HG03457 (cell line): ENCODE data around the gene ST6GALNAC5.
"Not testable (repeated sequence)": the region's sequence is repeated elsewhere in the genome, so short reads cannot be mapped to it uniquely, and the experiment has no call there.

Source experiments
- ATAC-seq: cut with Tn5 transposase; IDR thresholded peaks from one replicate; pipeline ENCODE4 v1.9.1; 2021; ENCODE audit warnings: moderate number of reproducible peaks; ENCODE audit not compliant: unreplicated experiment

ST6GALNAC5 gene

DNA sequence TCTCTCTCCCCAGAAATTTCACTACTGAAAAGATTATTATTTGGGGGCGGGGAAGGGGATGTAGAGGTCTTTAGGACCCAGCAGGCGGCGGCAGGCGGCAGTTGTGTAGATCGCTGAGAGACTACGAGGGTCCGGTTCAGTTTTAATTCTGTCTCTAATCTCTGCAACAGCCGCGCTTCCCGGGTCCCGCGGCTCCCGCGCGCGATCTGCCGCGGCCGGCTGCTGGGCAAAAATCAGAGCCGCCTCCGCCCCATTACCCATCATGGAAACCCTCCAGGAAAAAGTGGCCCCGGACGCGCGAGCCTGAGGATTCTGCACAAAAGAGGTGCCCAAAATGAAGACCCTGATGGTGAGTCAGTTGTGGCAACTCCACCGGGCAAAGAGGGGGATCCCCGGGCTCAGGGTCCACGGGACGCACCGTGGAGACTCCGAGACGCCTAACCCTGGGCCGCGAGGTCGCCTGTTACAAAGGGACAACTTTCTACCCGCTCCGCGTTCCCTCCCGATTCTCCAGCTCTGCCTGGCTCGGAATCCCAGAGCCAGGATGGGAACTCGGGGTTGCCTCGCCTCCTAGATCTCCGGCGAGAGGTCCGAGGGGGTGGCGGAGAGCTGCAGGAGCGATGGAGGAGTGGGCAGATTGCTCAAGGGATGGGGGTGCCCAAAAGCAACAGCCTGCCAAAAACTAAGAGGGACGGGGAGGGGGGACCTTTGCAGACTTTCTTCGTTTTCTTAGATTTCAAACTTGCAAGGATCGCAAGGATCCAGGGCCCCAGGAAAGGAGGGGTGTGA lies at the start of gene ST6GALNAC5:
Gene ST6GALNAC5 (plus strand): TSS at position 139 of the 789 bp plus-strand sequence.
- no peak for ATAC-seq

DNA sequence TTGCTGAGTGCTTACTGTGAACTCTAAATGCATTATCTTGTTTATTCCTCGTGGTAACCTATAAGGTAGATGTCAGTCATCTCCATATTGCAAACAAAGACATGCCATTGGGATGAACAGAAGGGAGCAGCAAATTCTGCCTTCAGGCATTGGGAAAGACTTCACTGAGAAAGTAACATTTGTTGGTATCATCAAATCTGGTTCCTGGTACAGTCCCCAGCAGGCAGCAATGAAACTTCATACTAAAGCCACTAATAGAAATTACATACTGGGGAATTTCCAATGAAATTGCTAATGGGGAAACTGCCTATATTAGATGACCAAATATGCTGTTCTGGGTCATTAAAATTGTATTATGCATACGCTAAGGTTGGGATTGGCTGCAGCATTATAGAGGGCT lies 47.3 kb upstream of the ST6GALNAC5 start:
- ATAC-seq: no peak

DNA sequence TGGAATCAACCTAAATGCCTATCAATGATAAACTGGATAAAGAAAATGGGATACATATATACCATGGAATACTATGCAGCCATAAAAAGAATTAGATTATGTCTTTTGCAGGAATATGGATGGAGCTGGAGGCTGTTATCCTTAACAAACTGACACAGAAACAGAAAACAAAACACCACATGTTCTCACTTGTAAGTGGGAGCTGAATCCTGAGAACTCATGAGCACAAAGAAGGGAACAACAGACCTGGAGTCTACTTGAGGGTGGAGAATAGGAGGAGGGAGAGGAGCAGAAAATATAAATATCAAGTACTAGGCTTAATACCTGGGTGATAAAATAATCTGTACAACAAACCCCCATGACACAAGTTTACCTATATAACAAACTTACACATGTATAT lies 44.3 kb upstream of the ST6GALNAC5 start:
- ATAC-seq: not testable (repeated sequence)

GRCh38 chr1:76824106-76824505 lies 43.2 kb upstream of the ST6GALNAC5 start:
- no peak for ATAC-seq

DNA sequence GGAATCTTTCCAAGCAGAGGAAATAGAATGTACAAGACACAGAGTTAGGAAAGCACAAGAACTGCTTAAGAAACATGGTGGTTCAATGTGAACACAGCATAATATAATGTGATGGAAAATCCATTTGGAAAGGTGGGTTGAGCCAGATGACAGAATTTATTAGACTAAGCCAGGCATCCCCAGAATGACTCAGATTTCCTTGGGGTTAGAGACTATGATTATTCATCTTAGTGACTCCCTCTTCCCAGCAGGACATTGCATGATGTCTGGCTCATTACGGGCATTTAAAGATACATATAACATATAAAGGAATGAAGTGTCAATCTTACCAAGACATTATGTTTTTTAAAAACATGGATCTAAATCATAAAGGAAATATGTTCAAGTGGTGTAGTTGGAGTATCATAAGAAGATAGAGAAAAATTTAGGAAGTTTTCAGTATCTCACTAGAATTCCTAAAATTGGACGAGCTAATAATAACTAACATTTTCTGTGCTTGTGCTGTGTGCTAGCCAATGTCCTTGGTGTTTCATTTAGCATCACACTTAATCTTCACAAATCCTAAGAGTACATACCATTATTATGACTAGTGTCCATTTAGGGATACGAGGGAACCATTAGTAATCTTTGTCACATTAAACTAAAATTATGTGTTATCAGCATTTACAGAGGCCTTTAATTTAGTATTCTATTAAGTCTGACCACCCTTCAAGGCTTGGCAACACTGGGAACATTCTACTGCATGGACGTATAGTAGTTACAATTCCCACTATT lies 41.0 kb upstream of the ST6GALNAC5 start:
- ATAC-seq: no peak

DNA sequence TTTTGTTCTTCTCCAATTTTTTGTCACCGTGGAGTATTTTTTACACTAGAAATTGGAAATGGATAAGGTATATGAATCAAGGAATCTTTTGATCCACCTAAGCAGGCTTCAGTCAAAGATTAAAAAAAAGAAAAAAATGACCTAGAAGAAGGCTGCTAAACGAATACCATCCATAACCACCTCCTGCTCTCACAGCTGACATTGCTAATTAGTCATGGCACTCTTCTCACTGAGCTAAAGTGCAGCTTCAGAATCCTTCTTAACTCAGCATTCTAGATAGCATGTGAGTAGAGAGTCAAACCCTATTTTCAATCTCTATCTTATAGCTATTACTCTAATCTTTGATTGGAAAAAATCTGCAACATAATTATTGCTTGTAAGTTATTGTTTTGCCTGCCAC lies 40.2 kb upstream of the ST6GALNAC5 start:
- ATAC-seq: no peak

- no peak for ATAC-seq
Observed at GRCh38 chr1:76830373-76830772, 36.9 kb upstream of the ST6GALNAC5 start.

GRCh38 chr1:76832521-76832920 lies 34.8 kb upstream of the ST6GALNAC5 start:
- ATAC-seq: no peak

DNA sequence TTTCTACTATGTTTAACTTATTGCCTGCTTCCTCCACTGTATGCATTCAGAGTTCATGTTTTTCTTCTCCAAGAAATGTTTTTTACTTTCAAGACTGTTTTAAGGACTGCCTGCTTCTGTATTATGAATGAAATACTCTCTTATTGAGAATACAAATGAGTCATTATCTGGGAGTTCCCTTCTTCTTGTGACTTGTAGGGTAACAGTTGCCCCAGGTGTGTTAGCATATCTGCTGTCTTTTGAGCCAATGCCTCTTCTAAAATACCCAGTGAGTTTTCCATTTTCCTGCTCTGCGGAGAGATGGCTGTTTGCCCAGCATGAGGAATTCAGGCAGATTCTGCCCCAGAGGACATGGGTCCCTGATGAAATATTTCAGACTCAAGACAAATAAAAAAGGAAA lies 34.1 kb upstream of the ST6GALNAC5 start:
- ATAC-seq: no peak

GRCh38 chr1:76833856-76834255 lies 33.4 kb upstream of the ST6GALNAC5 start:
- ATAC-seq: no peak

DNA sequence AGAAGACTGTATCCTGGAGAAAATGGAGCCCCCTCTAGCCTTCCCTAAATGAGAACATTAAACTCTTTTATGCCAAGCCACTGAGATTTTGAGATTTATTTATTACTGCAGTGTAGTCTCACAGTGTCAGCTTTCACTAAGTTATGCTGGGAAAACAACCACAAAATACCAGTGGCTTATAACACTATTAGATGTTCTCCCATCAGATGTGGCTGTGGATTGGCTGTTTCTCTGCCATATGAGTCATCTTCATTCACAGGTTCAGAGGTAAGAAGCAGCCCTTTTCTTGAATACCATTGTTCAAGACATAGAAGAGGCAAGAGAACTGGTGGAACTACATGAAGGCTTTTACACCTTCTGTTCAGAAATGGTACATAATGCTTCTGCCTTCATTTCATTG lies 32.1 kb upstream of the ST6GALNAC5 start:
- ATAC-seq: no peak

DNA sequence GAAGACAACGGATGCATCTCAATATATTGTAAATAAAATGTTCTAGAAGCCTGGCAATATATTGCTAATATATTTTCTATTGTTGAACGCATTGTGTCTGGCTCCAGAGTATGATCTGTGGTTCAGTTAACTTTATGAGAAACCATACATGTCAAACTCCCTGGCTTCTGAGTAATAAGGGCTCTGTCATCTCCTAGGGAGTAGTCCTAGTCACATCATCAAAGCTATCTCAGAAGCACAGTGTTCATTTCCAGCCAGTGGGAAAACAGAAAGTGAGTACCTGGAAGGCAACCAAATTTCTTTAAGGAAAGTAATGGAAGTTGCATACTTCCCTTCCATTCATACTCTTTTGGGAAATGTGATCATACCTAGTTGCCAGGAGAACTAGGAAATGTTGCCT lies 27.0 kb upstream of the ST6GALNAC5 start:
- no peak for ATAC-seq

- ATAC-seq: no peak
Observed at GRCh38 chr1:76841460-76841859, 25.8 kb upstream of the ST6GALNAC5 start.

DNA sequence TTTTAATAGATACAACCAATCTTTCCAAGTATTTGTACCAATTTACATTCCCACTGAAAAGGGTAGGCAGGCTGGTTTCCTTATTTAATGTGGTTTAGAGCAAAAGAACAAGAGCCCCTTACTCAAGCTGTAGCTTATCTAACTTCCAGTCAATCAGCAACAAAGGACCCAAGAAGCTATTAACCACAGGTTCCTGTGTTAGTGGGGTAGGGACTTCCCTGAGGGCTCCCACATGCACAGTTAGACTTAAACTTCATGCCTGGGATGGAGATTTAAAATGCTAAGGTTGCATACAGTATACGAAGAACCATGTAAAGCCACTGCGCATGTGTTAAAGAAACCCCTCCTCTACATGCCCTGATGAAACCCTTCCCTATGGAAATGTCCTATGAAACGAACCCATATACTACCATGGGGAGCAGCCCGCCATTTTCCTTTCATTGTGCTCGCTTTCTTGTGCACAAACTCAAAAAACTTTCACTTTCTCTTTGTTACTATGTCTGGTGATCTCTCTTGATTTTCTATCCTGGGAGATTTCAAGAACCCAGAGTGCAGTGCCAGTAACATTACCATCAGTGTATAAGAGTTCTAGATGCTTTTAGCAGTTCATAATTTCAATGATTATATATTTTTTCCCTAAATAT lies 23.3 kb upstream of the ST6GALNAC5 start:
- ATAC-seq: no peak

- ATAC-seq: no peak
Observed at GRCh38 chr1:76854255-76854654, 13.0 kb upstream of the ST6GALNAC5 start.

DNA sequence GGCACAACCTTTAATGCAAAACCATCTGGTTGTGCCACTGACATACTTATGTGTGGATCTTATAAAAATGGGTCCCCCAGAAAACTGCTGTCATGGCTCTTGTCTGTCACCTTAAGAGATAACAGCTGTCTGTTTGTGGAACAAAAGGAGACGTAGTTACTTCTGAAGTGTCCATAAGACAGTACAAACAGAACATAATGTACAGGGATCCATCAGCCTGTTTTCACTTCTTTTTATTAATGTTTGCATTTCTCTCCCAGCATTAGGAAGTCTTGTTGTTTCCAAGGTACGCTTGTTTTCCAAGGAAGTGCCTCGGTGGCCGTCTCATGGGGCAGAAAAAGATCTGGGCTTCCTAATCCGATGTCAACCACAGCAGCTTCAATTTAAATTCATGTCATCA lies 11.2 kb upstream of the ST6GALNAC5 start:
- ATAC-seq: no peak

GRCh38 chr1:76857138-76857537 lies 10.1 kb upstream of the ST6GALNAC5 start:
- no peak for ATAC-seq

DNA sequence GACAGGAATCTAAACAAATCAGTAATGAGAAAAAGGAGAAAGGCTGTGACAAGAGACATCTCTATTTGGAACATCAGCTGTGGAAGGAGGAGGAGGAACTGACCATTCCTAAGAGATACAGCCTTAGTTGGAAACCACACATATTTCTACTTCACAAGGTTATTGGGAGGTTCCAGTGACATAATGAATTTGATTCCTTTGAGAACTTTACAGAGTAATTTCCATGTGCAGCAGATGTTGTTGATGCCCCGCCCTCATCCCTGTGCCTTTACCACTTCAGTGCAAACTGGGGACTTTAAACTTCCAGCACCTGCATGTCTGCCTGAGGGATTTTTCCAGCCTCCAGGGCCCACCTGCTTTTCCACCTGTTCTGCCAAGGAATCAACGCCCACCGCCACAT lies 9.3 kb upstream of the ST6GALNAC5 start:
- no peak for ATAC-seq

DNA sequence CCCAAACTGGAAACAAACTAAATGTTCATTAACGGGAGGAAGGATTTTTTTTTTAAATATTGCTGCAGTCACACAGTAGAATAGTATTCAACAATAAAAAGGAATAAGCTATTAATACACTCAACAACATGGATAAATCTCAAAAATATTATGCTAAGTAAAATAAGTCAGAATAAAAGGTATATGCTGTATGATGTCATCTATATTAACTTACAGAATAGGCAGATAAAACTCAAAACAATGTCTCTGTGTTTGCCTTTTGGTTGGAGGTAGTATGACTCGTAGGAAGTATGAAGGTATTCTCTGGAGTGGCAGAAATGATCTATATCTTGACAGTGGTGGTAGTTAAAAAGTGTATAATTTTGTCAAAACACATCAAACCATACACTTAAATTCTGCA lies 6.1 kb upstream of the ST6GALNAC5 start:
- ATAC-seq: no peak

- no peak for ATAC-seq
Observed at GRCh38 chr1:76862447-76862846, 4.8 kb upstream of the ST6GALNAC5 start.

GRCh38 chr1:76864383-76864782 lies 2.9 kb upstream of the ST6GALNAC5 start:
- ATAC-seq: no peak
